Thyroid gland (tissue), 4 donors: ENCODE data around the gene SEPTIN14. TPM values are rescaled to one million over a fixed set of nuclear protein-coding genes. Genes with fewer than 3 reads are reported as not detected.
"Not testable (repeated sequence)": the region's sequence is repeated elsewhere in the genome, so short reads cannot be mapped to it uniquely, and the experiment has no call there.

Experiments
- DNase-seq, 2 donors: peaks; one replicate each; pipeline ENCODE4 v3.0.0-alpha.2; 2019
- H3K27ac ChIP-seq, 3 donors: fragments of 200-600 bp; sonication (generic); 1 replicate in 2 of 3; 2 replicates in 1 of 3; pipeline ENCODE4 v1.5.1; 2016 to 2019; ENCODE audit warnings: mild to moderate bottlenecking in 1 of 3, moderate library complexity in 1 of 3
- H3K27me3 ChIP-seq: fragments of 200-600 bp; sonication (generic); one replicate; pipeline ENCODE4 v1.5.1; 2019
- H3K36me3 ChIP-seq, 2 donors: fragments of 200-600 bp; sonication (generic); one replicate each; pipeline ENCODE4 v1.5.1; 2016 to 2019
- H3K4me1 ChIP-seq, 2 donors: fragments of 200-600 bp; sonication (generic); one replicate each; pipeline ENCODE4 v1.5.1; 2017 to 2019
- H3K4me3 ChIP-seq, 3 donors: fragments of 200-600 bp; sonication (generic); replicated peaks in 1 of 3; 1 replicate in 2 of 3; 2 replicates in 1 of 3; pipeline ENCODE4 v1.5.1; 2016; ENCODE audit warnings: mild to moderate bottlenecking in 1 of 3
- H3K9me3 ChIP-seq: fragments of 200-600 bp; sonication (generic); one replicate; pipeline ENCODE4 v1.5.1; 2017
- CTCF ChIP-seq, 6 experiments: fragments of 200-600 bp in 3 of 6; fragments of 450-650 bp in 3 of 6; sonication (generic) in 3 of 6; IDR thresholded peaks; one replicate each; pipeline ENCODE4 v1.5.1; 2016 to 2019; ENCODE audit warnings: antibody characterized with exemption in 6 of 6, mild to moderate bottlenecking in 2 of 6, inconsistent platforms in 1 of 6, moderate library complexity in 1 of 6
- POLR2A ChIP-seq, 2 donors: fragments of 450-650 bp; IDR thresholded peaks; one replicate each; pipeline ENCODE4 v1.6.1; 2017; ENCODE audit warnings: antibody characterized with exemption in 2 of 2, mild to moderate bottlenecking in 2 of 2, moderate library complexity in 1 of 2
- WGBS, 2 donors: methylation state at CpG; one replicate each; pipeline ENCODE4 v1.1.5; 2017; 5-methylcytosine and 5-hydroxymethylcytosine counted together
- intact Hi-C: fragments of 100-400 bp; cut with DNase I; formaldehyde crosslinking; loops from one replicate; pipeline ENCODE4 v1.15.1; 2023
- total RNA-seq, 4 donors: library from RNA; depleted of rRNA; stranded (reverse); fragments of >200 nt; gene quantifications; one replicate each; pipeline ENCODE4 v1.2.3, GENCODE V29; 2016

SEPTIN14 gene
- total RNA-seq, 4 donors from 2014 or later = 0.11 to 0.27 TPM; not detected in 2

- WGBS, 2 donors = 40 to 49% methylated on average over 2 of the region's 2 CpGs
- H3K4me3 ChIP-seq = no peak overlapping the region
- H3K4me1 ChIP-seq = no peaks in the 10 kb centered on the region
- H3K9me3 ChIP-seq = no peaks in the 10 kb centered on the region
- DNase-seq = no peak
- intact Hi-C loops = no loop called here
- TF ChIP-seq POLR2A (IDR thresholded peaks at IDR 0.05) = no peak
- no peak for TF ChIP-seq CTCF (IDR thresholded peaks at IDR 0.05)
- H3K36me3 ChIP-seq = no peaks in the 10 kb centered on the region
- no peak overlapping the region for H3K27ac ChIP-seq
- no peaks in the 10 kb centered on the region for H3K27me3 ChIP-seq
Measured at GRCh38 chr7:55778631-55779030, 83.9 kb downstream of the SEPTIN14 start.

- Histone ChIP-seq H3K27me3 (no peaks in the 10 kb centered on the region), H3K4me1 (no peaks in the 10 kb centered on the region), H3K27ac (no peak overlapping the region), H3K9me3 (no peaks in the 10 kb centered on the region), H3K36me3 (no peaks in the 10 kb centered on the region), H3K4me3 (no peak overlapping the region)
- intact Hi-C loops = no loop called here
- DNase-seq = no peak
- TF ChIP-seq POLR2A (IDR thresholded peaks at IDR 0.05) (no peak), CTCF (IDR thresholded peaks at IDR 0.05) (no peak)
- WGBS, 2 donors = 88 to 89% methylated on average over 8 of the region's 8 CpGs
Measured at GRCh38 chr7:55776196-55776595, 86.4 kb downstream of the SEPTIN14 start.

- whole genome bisulfite sequencing, 2 donors = 44 to 66% methylated on average over 7 to 8 of the region's 11 CpGs
- no peak for DNase-seq
- intact Hi-C loops = no loop called here
- H3K27me3 ChIP-seq = no peaks in the 10 kb centered on the region
- no peak overlapping the region for H3K4me3 ChIP-seq
- H3K4me1 ChIP-seq = no peaks in the 10 kb centered on the region
- no peaks in the 10 kb centered on the region for H3K9me3 ChIP-seq
- H3K27ac ChIP-seq = no peak overlapping the region
- no peak for TF ChIP-seq CTCF (IDR thresholded peaks at IDR 0.05)
- TF ChIP-seq POLR2A (IDR thresholded peaks at IDR 0.05) = no peak
- H3K36me3 ChIP-seq = no peaks in the 10 kb centered on the region
Measured at GRCh38 chr7:55775051-55775420, 87.5 kb downstream of the SEPTIN14 start.

GRCh38 chr7:55774327-55775050, 88.1 kb downstream of the SEPTIN14 start:
- Histone ChIP-seq H3K4me3 (no peak overlapping the region), H3K27ac (no peak overlapping the region), H3K27me3 (no peaks in the 10 kb centered on the region), H3K36me3 (no peaks in the 10 kb centered on the region), H3K9me3 (no peaks in the 10 kb centered on the region), H3K4me1 (no peaks in the 10 kb centered on the region)
- TF ChIP-seq CTCF (IDR thresholded peaks at IDR 0.05) (no peak), POLR2A (IDR thresholded peaks at IDR 0.05) (no peak)
- 60 to 65% methylated on average over 14 of the region's 14 CpGs for WGBS, 2 donors
- intact Hi-C loops = no loop called here
- peak in 1 of 2 donors; percentile 1 for DNase-seq

- Histone ChIP-seq H3K4me1 (no peaks in the 10 kb centered on the region), H3K27me3 (no peaks in the 10 kb centered on the region), H3K27ac (no peak overlapping the region), H3K4me3 (no peak overlapping the region), H3K9me3 (no peaks in the 10 kb centered on the region), H3K36me3 (no peaks in the 10 kb centered on the region)
- 85 to 87% methylated on average over 10 of the region's 10 CpGs for WGBS, 2 donors
- intact Hi-C loops = no loop called here
- no peak for DNase-seq
- TF ChIP-seq POLR2A (IDR thresholded peaks at IDR 0.05) = no peak
Measured at GRCh38 chr7:55770778-55771177, 91.8 kb downstream of the SEPTIN14 start.

GRCh38 chr7:55753274-55753862, 109.2 kb downstream of the SEPTIN14 start:
- H3K27ac ChIP-seq, H3K4me1 ChIP-seq, H3K9me3 ChIP-seq, H3K36me3 ChIP-seq, intact Hi-C loops, H3K27me3 ChIP-seq, DNase-seq, H3K4me3 ChIP-seq: not testable (repeated sequence)
- WGBS, 2 donors = 54 to 65% methylated on average over 6 of the region's 6 CpGs

- intact Hi-C loops = not testable (repeated sequence)
- 85 to 100% methylated on average over 3 to 19 of the region's 20 CpGs for WGBS, 2 donors
Measured at GRCh38 chr7:55744706-55745105, 117.8 kb downstream of the SEPTIN14 start.

More at GRCh38 chr7:55744706-55745105, 117.8 kb downstream of the SEPTIN14 start:
- not testable (repeated sequence) for H3K27ac ChIP-seq, H3K36me3 ChIP-seq, DNase-seq, H3K4me3 ChIP-seq, H3K4me1 ChIP-seq, H3K9me3 ChIP-seq, H3K27me3 ChIP-seq
